GM10847 (cell line): ENCODE data around the gene KRTAP2-3.
"Not testable (repeated sequence)": the region's sequence is repeated elsewhere in the genome, so short reads cannot be mapped to it uniquely, and the experiment has no call there.

Experiments used
- POLR2A ChIP-seq: IDR thresholded peaks from 2 replicates; pipeline ENCODE4 v1.6.1; 2011; ENCODE audit not compliant: insufficient read length; ENCODE audit errors: extremely low read depth

Gene KRTAP2-3

DNA sequence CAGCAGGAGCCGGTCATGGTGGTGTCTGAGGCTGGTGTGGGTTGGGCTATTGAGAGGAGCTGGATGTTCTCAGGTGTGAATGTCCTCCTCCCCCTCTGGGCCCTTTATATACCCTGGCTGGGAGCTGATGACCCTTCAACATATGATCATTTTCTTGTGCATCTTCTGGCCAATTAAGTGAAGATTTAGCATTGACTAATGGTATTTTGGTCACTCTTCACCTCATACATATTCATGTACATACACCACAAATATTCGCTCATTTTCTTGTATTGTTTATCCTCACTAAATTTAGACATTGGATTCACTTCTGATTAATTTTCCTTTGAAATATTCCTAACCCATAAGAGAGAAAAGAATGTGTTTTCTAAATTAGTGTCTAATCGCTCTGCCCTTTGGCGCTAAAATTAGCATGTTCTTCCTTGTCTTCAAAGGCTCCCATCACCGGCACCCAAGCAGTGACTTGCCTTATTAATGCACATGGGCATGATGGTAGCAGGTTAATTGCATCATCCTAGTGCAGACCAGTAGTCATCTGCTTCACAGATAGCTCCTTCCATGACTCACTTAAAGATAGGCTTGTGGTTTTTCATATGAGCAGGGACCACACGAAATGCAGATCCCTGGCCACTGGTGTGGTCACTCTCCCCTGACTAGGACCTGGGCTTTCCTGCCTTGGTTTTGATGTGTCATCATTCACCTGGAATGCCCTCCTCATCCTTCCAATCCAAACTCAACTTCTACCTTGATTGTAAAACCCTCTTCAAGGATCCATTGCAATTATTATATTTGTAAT is 6.1 kb upstream of the KRTAP2-3 start, which contains the start of gene KRTAP2-4:
KRTAP2-4 (minus strand) TSS at position 51 of the 796 bp plus-strand sequence; CDS start at position 17, 34 bp downstream.
- TF ChIP-seq POLR2A, result no peak

DNA sequence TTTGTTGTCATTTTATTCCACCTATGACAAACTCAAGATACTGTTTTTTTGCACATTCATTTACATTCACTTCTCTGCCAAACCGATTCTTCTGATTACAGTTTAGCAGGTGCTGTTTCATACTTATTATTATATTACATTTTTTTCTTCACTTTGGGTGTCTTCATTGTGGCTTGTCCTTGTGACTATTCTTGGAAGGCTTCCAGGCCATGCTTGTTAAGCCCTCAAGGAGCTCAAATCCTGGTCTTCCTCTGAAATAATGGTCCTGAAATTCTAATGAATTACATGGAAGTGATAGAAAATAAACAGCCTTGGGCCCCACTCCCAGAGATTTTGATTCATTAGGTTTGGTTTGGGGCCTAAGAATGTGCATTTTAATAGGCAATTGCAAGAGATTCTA is 4.4 kb upstream of the KRTAP2-3 start:
- no peak for TF ChIP-seq POLR2A

DNA sequence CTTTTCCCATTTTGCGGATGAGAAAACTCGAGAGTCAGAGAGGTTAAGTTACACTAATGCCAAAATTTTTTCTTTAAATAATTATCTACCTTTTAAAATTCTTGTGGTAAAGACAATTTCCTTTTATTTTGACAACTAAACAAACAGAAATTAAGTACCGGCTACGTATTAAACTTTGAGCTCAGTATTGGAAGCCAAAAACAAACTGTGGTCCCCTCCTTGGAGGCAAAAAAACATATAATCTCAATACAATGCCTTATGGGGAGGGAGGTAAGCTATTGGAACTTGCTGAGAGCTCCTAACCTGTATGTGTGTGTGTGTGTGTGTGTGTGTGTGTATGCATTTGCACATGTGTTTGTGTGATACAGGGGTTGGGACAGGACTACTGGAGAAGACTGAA is 3.5 kb upstream of the KRTAP2-3 start:
- TF ChIP-seq POLR2A, result no peak

DNA sequence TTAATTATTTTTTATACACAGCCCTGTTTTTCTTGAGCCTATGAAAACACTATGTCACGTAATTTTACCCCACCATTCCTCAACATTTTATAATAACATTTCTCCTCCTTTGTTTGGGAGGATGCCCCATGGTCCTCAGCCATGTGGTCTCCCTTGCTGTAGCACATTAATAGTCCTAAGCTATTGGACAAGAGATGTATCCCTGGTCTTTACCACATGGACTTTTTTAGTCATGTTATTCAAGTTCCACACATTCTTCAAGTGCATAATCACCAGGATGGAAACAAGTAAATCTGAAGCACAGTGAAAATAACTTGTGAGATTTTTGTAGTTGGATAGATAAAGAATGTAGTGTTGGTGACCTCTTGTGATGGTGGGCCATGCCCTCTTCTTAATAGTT is 2.0 kb upstream of the KRTAP2-3 start:
- no peak for TF ChIP-seq POLR2A

DNA sequence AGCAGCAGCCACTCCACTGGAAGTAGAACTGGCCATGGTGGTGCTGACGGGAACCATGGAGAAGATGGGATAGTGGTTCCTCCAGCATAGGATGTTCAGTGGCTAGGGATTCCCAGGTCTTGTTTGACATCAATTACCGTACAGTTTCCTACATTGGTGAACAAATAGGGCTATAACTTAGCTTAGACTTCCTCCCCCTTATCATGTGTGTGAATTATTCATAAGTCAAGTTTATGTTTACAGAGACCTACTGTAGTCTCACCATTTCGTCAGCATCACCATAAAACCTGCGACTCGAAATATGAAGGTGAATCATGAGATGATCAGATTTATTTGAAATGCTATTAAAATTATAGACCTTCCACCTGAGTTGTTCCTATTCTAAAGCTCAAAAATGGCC is 1.2 kb downstream of the KRTAP2-3 start:
- TF ChIP-seq POLR2A, result no peak

DNA sequence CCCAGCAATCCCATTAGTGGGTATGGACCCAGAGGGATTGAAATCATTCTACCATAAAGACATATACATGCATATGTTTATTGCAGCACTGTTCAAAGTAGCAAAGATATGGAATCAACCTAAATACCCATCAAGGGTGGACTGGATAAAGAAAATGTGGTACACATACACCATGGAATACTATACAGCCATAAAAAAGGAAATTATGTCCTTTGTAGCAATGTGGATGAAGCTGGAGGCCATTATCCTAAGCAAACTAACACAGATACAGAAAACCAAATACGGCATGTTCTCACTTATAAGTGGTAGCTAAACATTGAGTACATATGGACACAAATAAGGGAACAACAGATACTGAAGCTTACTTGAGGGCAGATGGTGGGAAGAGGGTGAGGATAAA is 2.4 kb downstream of the KRTAP2-3 start:
- no peak for TF ChIP-seq POLR2A

DNA sequence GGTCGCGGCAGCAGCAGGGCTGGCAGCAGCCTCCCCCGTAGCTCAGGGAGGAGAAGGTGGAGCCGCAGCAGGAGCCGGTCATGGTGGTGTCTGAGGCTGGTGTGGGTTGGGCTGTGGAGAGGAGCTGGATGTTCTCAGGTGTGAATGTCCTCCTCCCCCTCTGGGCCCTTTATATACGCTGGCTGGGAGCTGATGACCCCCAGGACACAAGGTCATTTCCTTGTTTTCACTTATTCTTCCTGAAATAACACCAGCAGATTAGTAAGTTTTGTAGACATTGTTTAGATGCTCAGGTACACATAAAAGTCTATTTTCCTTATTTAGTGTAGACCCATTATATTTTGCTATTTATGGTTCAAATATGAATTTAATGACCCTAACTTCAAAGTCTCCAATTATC is 4.8 kb downstream of the KRTAP2-3 start, which contains the start of gene KRTAP2-2:
KRTAP2-2 (minus strand) TSS at position 101 of the 400 bp plus-strand sequence; CDS start at position 82, 19 bp downstream.
- TF ChIP-seq POLR2A, result not testable (repeated sequence)

DNA sequence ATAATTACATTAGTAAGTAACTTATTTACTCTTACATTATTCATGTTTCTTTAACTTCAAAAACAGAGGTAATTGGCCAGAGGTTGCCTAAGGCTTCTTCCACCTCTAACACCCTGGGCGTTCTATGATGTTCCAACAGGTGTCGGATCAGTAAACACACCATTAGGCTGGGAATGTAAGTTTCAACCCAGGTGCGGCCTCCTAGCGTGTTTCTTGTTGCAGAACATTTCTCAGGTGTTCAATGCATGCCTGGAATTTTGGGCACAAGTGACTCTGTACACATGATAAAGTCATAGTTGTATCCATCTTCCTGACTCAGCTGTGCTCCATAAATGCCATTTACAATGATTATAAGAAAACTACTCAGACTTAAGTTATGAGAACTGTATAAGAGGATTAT is 5.9 kb downstream of the KRTAP2-3 start:
- no peak for TF ChIP-seq POLR2A

DNA sequence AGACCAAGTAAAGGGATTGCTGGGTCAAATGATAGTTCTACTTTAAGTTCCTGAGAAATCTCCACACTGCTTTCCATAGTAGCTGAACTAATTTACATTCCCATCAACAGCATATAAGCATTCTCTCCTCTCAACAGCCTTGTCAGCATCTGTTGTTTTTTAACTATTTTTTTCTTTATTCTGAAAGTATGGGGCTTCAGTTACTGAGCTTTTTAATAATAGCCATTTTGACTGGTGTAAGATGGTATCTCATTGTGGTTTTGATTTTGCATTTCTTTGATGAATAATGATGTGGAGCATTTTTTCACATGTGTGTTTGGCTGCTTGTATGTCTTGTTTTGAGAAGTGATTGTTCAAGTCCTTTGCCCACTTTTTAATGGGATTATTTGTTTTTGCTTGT is 7.3 kb downstream of the KRTAP2-3 start:
- TF ChIP-seq POLR2A, result no peak

DNA sequence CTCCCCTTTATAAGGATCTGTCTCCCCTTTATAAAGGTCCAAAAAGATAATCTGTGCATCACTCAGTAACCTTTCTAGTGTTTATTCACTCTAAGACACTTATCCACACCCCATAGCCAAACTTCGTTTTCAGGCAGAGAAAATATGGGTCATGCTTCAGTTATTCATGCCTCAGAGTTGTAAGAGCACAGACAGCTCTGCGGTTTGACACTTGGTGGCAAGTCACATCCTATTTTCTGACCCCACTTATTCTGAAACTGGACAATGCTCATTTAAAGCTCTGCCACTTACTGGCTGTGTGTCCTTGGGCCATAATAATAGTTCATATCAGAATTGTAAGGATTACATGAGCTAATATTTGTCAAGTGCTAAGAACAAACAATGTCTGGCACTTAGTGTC is 10.8 kb downstream of the KRTAP2-3 start:
- no peak for TF ChIP-seq POLR2A

DNA sequence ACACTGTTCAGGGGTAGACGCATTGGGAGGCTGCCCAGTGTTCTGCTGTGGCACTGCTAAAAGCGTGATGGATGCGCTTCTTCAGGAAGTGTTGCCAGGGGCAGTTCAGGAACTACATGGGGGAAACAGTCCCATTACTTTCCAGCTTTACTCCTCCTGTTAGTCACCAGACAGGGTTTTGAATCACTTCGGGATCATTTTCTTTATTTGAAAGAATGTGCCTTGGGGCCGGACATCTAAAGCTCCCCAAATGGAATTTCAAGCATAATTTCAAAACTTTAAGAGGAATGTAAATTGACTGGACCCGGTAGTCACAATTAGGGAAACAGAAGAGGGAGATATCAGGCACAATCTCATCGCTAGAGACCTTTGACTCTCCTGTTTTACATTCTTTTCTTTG is 11.5 kb downstream of the KRTAP2-3 start:
- TF ChIP-seq POLR2A, result no peak

DNA sequence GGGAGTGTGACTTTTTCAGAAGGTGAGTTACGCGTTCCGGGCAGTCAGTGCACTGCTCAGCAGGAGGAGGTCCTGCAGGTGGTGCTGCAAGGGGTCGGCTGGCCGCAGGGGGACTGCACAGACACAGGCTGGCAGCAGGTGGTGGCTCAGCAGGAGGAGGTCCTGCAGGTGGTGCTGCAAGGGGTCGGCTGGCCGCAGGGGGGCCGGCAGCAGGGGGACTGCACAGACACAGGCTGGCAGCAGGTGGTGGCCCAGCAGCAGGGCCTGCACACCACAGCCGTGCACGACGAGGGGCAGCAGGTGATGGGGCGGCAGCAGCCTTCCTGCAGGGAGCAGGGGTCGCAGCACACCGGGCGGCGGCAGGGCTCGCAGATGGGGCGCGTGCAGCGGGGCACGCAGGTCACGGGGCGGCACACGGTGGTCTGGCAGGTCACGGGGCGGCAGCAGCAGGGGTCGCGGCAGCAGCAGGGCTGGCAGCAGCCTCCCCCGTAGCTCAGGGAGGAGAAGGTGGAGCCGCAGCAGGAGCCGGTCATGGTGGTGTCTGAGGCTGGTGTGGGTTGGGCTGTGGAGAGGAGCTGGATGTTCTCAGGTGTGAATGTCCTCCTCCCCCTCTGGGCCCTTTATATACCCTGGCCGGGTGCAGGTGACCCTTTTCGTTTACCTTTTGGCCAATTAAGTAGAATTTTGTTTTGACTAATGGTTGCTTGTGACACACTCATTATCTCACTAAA is 13.0 kb downstream of the KRTAP2-3 start, which contains the start of gene KRTAP2-1:
KRTAP2-1 (minus strand) TSS at position 582 of the 731 bp plus-strand sequence; CDS start at position 533, 49 bp downstream.
- TF ChIP-seq POLR2A, result not testable (repeated sequence)

DNA sequence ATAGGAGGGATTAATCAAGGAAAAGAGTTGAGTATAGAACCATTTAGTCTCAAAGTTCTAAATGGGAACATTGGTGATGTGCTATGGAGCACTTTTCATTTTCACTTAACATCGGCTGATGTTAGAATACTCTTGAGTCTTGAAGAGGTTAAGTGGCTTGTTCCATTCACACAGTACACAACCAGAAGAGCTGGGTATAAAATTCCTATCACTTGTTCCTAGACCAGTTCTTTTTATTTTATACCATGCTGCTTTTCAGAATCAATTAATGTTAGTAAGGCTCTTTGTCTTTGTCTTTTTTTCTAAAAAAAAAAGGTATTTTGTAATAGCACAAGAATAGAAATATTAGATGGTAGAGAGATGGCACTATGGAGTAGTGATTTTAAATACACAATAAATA is 17.0 kb downstream of the KRTAP2-3 start:
- TF ChIP-seq POLR2A, result no peak

DNA sequence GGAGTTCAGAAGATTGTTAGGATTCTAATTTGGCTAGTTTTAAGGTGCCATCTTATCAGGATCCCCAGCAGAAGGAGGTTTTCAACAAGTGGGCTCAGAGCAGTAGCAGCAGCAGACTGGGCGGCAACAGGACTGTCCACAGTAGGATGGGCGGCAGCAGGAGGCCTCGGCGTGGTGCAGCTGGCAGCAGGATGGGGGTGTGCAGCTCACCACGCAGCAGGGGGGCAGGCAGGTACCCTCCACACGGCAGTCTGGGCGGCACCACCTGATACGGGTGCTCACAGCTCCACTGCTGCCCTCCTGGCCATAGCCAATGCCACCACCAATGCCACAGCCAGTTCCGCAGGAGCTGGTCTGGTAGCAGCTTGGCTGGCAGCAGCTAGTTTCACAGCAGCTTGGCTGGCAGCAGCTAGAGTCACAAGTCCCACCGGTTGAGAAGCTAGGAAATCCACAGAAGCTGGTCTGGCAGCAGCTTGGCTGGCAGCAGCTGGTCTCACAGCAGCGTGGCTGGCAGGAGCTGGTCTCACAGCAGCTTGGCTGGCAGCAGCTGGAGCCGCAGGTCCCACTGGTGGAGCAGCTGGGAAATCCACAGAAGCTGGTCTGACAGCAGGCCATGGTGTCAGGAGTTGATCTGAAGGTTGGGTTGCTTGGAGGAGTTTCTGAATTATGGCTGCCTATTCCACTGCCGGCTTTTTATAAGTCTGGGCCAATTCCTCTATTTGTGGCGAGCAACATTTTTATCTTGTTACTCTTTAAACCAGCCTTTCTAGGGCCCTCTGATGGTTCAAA is 18.9 kb downstream of the KRTAP2-3 start, which contains the start of gene KRTAP1-1:
KRTAP1-1 (minus strand) TSS at position 668 of the 789 bp plus-strand sequence; CDS start at position 615, 53 bp downstream.
- not testable (repeated sequence) for TF ChIP-seq POLR2A

DNA sequence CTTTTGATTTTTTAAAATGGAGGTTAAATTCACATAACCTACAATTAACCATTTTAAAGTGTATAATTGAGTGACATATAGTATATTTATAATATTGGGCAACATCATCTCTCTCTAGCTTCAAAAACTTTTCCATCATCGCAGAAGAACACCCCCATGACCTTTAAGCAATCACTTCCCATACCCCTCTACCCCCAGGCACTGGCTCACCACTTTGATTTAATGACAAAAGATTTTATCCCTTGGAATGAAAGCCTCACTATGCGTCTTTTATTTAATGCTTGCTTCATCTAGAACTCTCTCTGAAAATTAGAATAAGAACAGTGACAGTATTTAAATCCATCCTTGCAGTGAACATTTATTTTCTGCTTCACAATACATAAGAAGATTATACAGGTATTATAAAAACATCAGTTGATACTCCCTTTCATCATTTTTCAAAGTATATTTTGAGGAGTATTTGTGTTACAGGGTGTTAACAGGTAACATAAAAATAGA is 22.0 kb downstream of the KRTAP2-3 start:
- no peak for TF ChIP-seq POLR2A
